Measurements from ENCODE around the gene ZBTB2.
"Not testable (repeated sequence)": the region's sequence is repeated elsewhere in the genome, so short reads cannot be mapped to it uniquely, and the experiment has no call there.

ZBTB2 gene

GRCh38 chr6:151400473-151400872 lies 9.1 kb upstream of the ZBTB2 start:
- no peak for DNase-seq (ENCODE audit: low read depth)

- no peak for DNase-seq (ENCODE audit: low read depth)
These were observed 8.3 kb upstream of the ZBTB2 start for GRCh38 chr6:151399679-151400078.

DNA sequence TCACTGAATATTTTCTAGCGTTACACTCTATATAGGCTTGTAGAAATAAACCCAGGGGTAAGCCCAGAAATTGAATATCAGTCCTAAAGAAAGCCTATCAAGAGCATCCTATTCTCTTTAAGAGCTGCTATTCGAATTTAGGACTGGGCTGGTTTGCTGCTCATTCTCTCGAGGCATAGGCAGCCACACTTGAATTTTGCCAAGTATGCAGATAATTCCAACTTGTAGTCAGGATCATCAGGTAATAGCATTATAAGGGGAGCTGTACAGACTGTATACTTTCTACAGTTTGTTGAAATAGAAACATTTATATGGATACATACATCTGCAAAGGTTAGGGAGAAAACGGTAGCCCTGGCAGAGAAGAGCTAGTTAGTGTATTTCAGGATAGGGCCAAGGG lies 2.1 kb upstream of the ZBTB2 start:
- no peak for DNase-seq (ENCODE audit: low read depth)

DNA sequence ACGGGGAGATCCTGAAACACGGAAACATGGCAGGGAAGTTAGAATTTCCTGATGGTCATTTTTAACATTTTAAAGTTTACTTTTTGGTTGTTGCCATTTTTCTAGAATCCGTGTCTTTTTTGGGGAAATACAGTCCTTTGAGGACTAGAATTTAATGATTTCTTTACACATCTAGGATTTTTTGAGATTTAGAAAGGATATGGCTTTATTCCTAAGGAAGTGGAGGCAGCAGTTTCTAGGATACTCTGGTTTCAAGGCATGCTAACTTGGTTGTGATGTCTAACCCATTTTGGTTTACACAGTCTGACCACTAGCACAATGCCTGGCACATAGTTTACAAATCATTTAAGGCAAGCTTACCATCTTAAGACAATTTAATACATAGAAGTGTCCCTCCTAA lies 1.1 kb upstream of the ZBTB2 start:
- DNase-seq (ENCODE audit: low read depth), result no peak

- DNase-seq (ENCODE audit: low read depth), result no peak
These were observed 398 bp downstream of the ZBTB2 start for GRCh38 chr6:151390851-151391470.

GRCh38 chr6:151390276-151390850 lies 996 bp downstream of the ZBTB2 start:
- peak; percentile 94 for DNase-seq (ENCODE audit: low read depth)

- peak; percentile 56 for DNase-seq (ENCODE audit: low read depth)
These were observed 1.6 kb downstream of the ZBTB2 start for GRCh38 chr6:151389618-151390275.

GRCh38 chr6:151388997-151389617 lies 2.3 kb downstream of the ZBTB2 start:
- DNase-seq (ENCODE audit: low read depth), result no peak

DNA sequence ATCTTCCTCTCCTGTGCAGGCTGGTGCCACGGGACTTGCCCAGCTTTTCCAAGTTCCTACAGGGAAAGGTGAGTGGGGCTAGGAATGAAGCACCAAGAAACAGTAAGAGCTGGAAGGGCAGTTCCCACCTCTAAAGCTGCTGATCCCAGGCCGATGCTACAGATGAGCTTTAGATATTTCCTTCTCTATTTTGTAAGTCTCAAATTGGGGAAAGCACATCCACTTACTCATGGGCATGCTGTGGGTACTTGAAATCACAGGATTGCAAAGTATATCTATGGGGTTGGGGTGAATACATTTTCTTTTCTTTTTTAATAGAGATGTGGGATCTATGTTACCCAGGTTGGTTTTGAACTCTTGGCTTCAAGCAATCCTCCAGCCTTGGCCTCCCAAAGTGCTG lies 3.1 kb downstream of the ZBTB2 start:
- DNase-seq (ENCODE audit: low read depth), result no peak

DNA sequence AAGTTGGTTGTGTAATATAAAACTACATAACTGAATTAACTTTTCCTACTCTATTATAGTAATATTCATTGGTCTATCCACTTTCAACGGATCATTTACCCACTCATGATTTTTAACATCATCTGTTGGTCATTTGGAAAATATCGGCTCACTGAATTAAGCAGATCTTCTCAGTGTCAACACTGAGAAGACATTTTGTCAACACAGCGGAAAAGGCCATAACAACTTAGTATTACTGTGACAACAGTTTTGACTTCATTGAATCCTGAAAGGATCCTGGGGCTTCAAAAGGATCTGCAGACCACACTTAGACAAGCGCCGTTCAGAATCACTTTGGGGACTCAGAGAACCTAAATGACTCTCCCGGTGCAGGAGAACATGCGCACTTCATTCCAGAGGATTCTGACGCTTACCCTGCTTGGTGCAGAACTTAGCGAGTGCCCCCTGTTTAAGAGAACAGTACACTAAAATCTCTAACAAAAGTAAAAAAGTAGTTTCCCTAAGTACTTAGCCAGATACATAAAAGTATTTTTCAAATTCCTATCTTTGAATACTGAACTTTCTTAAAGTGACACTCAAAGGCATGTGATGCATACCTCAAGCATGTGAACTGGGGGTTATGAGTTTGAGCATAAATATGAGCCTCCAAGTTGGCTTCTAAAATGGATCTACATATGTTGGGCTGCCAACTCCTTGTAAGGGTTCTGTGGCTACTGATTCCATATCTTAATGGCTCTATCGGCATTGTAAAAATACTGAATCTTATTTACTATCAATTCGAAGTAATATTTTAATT lies 4.0 kb downstream of the ZBTB2 start:
- peak; percentile 62 for DNase-seq (ENCODE audit: low read depth)

- no peak for DNase-seq (ENCODE audit: low read depth)
These were observed 6.2 kb downstream of the ZBTB2 start for GRCh38 chr6:151385177-151385576.

DNA sequence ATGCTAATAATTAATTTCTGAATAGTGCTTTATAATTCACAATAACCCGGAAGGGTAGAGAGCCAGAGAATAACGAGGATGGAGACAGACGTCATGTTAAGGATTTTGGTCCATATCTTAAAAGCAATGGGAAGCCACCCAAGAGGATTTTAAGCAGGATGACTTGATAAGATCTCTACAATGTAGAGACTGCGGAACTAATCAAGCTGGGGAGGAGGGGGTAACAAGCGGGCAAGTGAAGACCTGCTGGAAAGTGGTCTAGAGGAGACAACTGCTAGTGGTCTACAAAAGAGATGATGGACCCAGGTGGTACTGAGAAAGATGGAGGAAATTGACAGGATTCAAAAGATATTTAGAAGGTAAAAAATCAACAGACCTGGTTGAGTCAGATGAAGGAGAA lies 7.2 kb downstream of the ZBTB2 start:
- no peak for DNase-seq (ENCODE audit: low read depth)

DNA sequence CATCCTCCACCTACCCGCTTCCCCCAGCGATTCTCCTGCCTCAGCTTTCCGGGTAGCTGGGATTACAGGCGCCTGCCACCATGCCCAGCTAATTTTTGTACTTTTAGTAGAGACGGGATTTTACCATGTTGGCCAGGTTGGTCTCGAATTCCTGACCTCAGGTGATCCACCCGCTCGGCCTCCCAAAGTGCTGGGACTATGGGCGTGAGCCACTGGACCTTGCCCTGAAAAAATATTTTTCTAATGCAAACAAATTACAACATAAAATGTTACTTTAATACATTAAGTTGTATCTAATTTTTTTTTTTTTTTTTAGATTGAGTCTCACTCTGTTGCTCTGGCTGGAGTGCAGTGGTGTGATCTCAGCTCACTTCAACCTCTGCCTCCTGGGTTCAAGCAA lies 8.7 kb downstream of the ZBTB2 start:
- DNase-seq (ENCODE audit: low read depth), result not testable (repeated sequence)

- no peak for DNase-seq (ENCODE audit: low read depth)
These were observed 9.6 kb downstream of the ZBTB2 start for GRCh38 chr6:151381722-151382121.

DNA sequence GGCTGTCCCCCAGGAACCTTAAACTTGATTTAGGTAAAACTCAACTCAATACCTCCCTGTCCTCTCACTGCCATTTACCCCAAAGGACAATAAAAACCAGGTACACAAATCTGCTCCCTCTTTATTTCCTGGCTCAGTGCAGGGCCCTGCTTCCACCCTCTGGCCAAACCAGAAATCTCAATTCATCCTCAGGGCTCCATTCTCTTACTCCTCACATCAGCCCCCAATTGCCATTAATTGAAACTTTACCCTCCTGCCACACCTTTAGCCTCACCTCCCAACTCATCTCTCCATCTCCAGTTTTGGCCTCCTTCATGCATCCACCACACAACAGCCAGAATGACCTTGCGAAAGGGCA lies 10.5 kb downstream of the ZBTB2 start:
- DNase-seq (ENCODE audit: low read depth), result no peak

DNA sequence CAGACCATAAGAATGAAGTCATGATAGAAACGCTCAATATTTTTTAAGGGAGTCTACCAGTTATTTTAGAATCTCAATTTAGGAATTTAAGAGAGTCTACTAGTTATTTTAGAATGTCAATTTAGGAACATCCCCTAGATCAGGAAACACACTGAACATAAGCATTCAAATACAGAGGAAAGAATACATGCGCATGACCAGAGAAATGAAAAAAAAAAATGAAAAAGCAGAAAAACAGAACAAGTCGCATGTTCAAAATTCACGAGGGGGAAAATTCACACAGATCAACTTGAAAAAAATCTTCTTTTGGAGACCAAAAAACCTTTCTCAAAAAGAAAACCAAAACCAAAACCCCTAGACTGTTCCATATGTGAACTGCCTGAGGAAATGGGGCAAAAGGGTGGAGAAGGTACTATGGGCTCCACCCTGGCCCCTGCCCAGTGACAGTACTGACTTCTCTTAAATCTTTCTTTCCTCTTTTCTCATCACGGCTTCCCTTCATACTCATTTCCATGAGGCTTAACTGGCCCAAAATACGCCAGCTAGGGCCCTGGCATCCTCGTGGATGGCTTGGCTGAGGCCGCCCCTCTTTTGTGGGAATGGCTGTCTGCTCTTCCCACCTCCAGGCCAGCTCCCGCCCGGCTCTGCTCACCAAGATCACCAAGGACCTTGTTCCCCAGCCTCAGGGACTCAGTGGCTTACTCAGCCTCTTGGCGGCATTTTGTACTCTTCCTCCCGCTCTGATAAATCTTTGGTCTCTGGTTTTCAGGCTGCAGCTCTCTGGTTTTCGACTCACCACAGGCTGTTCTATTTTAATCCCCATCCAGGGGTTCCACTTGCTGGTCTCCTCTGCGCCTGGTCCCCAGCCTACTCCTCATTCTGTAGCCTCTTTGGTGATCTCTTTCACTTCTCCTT lies 11.2 kb downstream of the ZBTB2 start:
- no peak for DNase-seq (ENCODE audit: low read depth)

- DNase-seq (ENCODE audit: low read depth), result no peak
These were observed 14.3 kb downstream of the ZBTB2 start for GRCh38 chr6:151377095-151377494.

- no peak for DNase-seq (ENCODE audit: low read depth)
These were observed 14.9 kb downstream of the ZBTB2 start for GRCh38 chr6:151376440-151376839.

DNA sequence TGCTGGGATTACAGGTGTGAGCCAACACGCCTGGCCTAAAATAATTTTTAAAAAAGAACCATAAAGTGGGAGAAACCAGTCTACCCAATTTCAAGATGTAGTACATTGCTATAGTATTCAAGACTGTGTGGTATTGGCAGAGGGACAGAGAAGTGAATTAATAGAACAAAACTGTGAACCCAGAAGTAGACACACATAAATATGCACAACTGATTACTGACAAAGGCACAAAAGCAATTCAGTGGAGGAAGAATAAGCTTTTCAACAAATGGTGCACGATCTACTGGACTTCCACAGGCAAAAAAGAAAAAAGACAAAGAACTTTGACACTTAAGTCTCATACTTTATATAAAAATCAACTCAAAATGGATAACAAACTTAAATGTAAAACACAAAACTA lies 15.5 kb downstream of the ZBTB2 start:
- no peak for DNase-seq (ENCODE audit: low read depth)

DNA sequence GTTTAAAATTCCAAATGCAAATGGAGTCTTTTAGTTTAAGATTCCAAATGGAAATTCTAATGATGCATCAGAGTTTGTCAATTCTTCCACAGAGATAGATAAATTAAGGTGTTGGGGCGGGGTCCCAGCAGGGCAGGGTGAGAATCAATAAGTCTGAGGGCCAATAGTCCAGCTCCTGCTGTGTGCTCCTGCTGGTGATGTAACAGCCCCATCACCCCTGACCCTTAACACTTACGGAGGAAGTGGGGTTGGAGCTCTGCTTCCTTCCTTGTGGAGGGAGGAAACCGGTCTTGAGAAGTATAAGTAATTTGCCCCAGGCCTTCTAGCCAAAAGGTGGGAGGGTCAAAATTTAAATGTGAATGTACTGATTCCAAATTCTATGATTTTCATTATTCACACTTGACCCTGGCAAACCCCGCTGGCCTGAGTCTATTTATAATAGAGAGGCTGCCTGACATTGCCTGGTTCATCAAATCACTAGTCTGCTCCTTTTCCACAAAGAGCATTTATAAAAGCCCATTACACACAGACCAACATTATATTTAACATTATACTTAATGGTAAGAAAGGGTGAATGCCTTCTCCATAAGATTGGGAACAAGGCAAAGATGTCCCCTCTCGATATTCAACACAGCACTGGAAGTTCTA lies 17.2 kb downstream of the ZBTB2 start:
- no peak for DNase-seq (ENCODE audit: low read depth)

GRCh38 chr6:151372164-151372563 lies 19.2 kb downstream of the ZBTB2 start:
- DNase-seq (ENCODE audit: low read depth), result no peak

All from HS-27A (cell line).